Activated CD4-positive, alpha-beta T cell treated with anti-CD3 and anti-CD28 coated beads, Interleukin-2, amount 50 U/mL, for 16 hours (primary cell): ENCODE results near the gene GSX2.
"Not testable (repeated sequence)": the region's sequence is repeated elsewhere in the genome, so short reads cannot be mapped to it uniquely, and the experiment has no call there.

Experiments
- DNase-seq: peaks from one replicate; pipeline ENCODE4 v3.0.0-alpha.2; 2020

The GSX2 gene

DNA sequence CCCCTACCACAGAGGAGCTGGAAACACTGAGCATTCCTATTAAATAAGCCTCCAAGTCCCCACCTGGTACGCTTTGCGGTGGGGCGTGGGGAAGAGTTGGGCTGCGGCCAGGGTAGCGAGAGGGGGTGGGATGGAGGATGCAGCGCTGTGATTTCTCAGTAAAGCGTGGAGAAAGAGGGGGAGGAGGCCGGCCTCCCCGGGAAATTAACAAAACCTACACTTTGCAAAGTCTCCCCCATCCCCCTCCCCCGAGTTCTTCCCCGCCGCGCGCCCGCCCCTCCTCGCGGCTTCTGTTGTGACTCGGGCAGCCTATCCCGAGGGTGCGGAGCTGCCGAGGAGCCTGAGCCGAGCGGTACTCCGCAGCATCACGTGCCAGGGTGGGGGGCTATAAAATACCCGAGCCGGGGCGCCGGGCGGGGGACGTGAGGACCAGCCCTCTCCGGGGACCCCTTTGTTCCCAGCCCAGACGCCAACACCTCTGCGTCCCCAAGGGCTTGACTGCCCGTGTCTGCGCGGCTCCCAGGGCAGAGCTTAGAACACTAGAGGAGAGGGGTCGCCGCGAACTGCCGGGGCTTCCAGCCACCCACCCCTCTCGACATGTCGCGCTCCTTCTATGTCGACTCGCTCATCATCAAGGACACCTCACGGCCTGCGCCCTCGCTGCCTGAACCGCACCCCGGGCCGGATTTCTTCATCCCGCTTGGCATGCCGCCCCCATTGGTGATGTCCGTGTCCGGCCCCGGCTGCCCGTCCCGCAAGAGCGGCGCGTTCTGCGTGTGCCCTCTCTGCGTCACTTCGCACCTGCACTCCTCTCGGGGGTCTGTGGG is at the start of gene GSX2:
Gene GSX2, plus strand, starts transcription at position 416 of the 827 bp plus-strand sequence. Its CDS starts 182 bp downstream, at position 598.
- DNase-seq, result no peak

DNA sequence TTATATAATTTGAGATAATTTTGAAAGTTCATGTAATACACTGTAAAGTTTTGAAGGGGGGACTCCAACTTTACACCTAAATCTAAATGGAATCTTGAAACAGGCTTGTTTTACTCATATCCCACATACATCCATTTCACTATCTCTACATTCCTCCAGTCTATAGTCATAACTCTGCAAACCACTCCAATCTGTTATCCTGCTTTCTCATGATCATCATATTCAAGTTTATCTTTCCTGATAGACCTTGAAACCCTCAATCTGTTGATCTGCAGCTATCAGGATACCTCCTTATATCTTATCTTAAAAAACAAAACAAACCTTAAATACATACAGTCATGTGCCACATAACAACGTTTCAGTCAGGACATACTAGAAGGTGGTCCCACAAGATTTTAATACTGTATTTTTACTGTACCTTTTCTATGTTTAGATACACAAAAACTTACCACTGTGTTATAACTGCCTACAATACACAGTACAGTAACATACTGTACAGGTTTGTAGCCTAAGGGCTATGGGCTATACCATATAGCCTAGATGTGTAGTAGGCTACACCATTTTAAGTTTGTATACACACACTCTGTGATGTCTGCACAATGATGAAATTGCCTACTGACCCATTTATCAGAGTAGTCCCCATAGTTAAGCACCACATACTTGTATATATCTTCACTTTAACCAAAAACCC is 49.6 kb upstream of the GSX2 start:
- no peak for DNase-seq

DNA sequence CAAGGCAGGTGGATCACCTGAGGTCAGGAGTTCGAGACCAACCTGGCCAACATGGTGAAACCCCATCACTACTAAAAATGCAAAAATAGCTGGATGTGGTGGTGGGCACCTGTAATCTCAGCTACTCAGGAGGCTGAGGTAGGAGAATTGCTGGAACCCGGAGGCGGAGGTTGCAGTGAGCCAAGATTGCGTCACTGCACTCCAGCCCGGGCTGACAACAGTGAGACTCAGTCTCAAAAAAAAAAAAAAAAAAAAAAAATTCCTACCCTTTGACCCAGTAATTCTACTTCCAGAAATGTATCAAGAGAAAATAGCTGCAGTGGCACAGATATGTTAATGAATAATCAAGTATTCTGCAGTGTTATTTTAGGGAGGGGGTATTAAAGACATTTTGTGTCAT is 46.6 kb upstream of the GSX2 start:
- DNase-seq, result not testable (repeated sequence)

DNA sequence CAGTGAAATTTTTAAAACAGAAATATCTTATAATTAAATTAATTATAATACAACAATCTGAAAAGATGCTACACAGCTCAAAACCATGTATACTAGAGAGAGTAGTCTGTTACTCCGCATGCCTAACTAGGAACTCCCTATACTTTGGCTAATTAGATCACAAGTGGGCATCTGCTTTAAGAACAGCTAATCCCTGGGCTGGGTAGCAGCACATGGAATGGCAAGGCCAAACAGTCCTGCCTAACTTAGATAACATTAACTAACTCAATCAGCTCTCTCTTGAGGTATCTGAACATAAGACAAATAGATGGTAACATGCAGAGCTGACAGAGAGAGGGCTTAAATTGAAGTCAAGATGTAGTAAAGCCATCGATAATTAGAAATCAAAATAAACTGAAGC is 45.5 kb upstream of the GSX2 start:
- no peak for DNase-seq

DNA sequence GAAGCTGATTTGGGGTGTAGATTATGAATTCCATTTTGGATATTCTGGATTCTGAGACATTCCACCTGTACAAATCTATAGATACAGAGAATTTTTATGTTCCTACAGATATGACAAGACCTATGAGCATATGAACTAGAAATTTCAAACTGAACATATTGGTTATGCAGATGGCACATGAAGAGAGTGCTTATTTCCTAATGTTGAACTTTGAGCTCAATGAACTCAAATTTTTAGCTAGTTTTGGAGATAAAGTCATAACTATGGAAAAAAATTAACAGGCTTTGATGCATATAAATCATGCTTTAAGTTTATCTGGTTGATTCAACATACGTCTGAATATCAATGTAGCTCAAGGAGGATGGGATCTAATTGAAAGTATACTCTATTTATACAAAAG is 44.5 kb upstream of the GSX2 start:
- no peak for DNase-seq

DNA sequence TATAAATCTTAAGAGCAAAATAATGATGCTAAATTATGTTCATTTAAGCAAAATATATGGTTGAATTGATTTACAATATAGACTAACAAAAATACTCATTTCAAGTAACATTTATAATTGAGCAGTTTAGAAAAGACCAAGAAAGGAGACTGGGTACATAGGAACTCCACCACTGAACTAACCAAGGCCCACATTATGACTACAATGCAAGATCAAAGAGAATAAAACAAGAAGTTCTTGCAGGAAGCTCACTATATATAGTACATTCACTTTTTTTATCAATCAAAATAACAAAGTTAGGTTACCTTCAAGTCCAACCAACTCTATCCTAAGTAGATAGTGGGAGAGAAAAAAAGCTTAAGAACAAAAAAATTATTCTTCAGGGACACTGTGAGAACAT is 43.6 kb upstream of the GSX2 start:
- DNase-seq, result no peak

DNA sequence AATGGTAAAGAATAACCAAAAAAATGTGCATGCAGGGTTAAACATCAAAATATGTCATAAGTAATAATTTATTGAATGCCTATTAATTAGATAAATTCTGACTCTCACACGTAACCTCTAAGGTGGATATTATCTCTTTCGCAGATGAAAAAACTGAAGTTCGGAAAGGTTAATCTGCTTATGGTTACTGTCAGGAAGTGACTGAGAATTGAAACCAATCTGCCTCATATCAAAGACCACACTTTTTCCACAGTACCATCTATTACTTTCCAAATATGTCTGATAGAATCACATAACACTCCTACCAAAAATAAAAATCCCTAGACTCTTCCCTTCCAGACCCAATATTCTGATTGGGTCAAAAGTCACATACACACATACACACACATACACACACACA is 41.8 kb upstream of the GSX2 start:
- DNase-seq, result peak; percentile 52

DNA sequence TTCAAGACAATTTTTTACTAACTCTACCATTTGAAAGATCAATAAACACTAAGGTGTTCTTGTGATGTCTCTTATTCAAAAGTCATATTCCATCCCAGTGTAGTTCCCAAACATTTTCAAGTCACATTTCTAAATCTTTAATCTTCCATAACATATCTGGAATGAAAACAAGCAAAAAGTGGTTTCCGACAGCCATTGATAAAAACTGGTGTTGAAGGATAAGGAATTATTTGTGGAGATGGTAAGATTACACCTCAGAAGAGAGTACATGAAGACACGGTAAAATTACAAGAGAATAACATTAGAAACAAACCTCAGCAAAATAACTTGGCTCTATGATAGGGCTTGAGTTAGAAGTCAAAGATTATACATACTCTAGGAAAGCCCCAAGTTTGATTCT is 39.8 kb upstream of the GSX2 start:
- peak; percentile 7 for DNase-seq

DNA sequence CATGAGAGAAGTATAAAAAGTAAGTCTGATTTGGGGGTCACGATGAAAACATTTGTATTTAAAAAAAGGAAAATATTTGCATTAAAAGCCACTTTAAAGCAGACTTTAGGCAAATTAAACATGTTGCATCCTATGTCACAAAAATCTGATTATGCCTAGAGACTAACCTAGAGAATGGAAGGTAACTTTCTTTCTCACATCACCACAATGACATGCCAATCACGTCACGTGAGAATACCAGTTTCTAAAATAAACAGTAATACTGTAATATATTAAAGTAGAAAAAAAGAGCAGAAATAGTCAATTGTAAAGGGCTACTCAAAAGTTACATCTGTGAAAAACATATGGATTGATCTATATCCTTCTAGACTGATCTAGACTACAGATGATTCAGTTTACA is 38.9 kb upstream of the GSX2 start:
- no peak for DNase-seq

DNA sequence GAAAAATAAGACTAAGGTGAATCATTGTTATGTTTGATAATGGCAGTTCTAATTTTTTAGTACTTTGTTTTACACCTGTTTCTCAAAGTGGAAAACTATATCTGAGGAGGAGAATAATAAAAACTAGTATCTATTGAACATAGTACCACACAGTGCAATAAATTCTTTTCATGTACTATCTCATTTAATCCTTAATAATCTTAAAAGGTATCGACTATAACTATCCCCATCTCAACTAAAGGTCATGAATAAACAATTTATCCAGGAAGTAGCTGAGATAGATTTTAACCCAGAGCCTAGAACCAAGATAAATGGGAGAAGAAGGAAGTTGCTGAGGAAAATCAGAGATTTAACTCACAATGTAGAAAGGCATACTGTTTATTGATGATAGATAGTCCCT is 38.1 kb upstream of the GSX2 start:
- DNase-seq, result no peak

DNA sequence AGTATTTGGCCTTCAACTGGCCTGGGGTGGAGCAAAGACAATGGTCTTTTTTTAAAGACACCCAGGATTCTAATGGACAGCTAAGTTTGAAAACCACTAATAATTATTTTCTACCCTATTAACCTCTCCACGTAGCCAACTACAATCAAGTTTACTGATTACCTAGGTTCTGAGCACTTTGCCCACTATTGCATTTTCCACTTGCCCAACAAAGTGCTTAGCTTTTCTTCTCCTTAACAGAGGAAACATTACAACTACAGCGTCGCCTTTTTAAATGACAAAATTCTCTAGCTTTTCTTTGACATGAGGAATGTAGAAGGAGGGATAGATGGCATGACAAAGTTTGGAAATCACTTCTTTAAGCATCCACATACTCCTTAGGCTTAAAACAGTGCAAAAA is 37.6 kb upstream of the GSX2 start:
- DNase-seq, result no peak

DNA sequence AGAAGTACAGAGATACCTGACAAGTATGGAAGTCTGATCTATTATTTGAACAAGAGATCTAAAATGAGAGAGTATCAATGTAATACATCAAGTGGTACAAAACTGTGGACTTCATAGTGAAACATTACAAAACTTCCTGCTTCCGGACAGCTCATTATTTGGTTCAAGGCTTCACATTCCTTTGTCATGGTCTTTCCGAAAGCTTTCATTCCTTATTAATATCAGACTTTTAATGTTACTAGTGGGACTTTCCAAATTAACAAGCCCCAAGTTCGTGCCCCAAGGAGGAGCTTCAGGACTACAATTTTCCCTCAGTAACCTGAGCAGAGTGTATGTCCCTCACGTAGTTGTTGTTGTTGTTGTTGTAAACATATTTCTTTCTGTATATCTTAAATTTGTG is 36.7 kb upstream of the GSX2 start:
- DNase-seq, result peak; percentile 66

DNA sequence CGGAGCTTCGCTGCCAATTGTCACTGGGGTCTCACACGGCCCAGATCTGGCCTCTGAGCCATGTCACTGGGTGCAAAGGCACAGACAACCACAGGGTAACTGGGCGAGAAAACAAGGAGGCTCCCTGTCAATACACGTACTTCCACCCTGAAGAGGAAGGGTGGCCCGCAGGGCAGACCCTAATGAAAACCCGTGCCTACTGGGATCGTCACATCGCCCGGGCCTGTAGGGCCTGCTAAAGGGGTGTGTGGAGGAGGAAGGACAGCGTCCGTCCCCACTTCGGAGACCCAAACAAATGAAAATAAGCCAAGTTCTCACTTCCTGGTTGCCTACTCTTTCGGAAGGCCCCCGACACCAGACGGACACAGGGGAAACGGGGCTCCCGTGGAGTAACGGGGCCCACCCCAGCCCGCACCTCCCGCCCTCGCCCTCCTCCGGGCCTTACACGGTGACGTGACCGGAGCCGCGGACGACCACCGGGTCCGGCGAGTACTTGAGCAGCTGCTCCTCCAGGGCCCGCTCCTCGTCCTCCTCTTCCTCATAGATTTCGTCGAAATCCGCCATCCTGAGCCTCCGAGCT is 36.1 kb upstream of the GSX2 start:
- peak; percentile 10 for DNase-seq

DNA sequence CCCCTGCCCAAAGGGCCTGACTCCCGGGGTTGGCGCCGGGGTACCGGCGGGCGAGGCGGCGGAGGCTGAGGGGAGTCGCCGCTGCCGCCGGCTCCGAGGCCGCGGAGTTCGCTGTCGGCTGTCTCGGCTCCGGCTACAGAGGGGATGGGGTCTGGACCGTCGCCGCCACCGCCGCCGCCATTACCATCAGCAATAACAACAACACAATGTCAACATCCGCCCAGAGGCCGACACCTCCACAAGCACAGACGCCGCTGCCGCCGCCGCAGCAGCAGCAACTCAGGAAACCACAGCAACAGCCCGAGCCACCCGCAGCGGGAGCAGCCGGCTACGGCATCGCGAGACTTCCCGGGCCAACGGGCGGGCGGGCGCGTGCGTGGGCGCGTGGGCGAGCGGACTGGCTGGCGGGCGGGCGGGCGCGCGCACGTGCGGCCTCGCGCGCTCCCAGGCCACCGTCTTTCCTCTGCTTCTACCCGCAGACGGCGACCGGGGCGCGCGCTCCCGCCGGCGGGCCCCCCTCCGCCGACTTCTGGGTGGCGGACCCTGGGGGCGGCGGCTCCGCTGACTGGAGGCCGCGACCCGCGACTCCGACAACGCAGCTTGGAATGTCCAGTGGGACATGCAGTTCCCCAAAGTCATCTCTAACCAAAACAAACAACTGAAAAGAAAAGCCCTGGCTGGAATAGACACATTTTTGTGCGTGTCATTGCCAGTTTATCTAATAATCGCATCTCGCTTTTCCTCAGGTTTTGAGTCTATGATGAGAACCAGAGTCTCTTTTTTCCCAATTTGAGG is 35.4 kb upstream of the GSX2 start, which contains the start of gene CHIC2:
Gene CHIC2, minus strand, starts transcription at position 289 of the 795 bp plus-strand sequence. CDS start 305 bp downstream, outside the sequence.
- DNase-seq, result peak; percentile 97

DNA sequence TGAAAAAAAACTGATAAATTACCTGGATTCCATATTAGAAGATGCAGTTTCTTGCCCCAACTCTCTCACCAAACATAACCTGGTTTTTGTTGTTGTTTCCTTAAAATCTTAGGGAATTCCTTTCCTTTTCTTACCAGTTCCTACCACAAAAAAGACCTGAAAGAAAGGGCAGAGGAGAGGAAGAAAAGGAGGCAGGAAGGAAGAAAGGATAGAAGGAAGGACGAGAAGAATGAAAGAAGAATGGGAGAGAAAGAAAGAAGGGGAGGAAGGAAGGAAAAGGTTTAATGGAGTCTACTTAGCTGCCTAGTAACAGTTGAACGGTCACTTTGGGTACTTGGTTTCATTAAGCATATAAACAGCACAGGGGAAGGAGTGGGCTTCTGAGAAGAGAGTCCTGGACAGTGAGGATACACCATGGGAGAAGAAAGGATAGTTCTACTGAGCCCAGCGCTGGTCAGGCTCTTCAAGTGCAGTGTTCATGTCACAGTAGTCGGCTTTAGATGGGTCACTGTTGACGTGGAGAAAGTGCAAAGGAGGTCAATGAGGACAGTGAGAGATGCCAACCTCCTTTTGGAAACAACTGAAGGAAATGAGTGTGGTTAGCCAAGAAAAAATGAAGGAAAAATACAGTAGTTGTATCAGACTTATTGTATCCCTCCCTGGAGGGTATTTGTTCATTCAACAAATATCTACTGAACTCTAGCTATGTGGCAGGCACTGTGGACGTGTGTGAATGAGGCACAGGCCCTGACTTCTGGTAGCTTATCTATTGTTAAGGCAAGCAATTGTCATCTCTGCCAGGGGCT is 34.5 kb upstream of the GSX2 start:
- DNase-seq, result no peak

DNA sequence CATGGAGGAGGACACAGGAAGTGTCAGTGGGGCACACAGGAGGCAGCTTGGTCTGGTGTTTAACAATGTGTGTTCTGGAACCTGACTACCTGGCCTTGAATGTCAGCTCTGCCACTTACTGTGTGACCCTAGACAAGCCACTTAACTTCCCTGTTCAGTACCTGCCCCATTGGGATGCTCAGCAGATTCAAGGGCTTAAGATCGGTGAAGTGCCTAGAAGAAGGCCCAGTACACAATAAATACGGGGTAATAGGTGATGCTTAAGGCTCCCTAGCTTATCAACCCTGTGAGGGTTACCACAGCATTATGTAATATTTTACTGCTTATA is 33.9 kb upstream of the GSX2 start:
- no peak for DNase-seq

DNA sequence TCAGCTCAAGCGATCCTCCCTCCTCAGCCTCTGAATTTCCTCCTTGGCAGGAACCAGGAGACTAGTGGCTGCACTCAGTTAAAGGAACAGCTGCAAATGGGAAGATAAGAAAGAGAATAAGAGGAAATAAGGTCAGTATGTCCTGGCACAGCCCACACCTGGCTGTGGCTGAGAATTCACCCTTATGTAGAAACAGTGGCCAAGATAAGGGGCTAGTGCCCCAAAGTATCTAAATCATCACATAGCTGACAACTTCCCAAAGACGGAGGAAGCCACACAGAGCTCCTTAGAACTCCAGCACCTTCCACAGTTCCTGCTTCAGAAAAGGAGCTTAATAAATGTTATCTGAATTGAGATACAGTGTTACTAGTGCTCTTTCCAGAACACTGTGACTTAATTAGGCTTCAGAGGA is 33.2 kb upstream of the GSX2 start:
- DNase-seq, result no peak

DNA sequence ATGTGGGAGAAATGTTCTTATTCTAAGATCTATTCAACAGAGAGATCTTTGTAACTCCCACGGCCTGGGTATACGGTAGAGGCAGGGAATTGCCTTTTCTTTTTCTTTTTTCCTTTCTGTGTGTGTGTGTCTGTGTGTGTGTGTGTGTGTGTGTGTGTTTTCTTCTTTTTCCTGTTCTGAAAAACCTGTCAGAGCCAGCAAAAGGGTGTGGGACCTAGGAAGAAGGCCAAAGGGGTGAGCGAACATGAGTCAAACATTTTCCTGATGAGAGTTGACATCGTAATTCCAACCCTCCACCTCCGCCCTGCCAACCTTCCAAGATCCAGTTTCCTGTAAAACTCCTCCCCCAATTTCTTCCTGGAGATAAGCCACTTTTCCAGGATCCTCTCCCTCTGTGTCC is 32.8 kb upstream of the GSX2 start:
- no peak for DNase-seq

DNA sequence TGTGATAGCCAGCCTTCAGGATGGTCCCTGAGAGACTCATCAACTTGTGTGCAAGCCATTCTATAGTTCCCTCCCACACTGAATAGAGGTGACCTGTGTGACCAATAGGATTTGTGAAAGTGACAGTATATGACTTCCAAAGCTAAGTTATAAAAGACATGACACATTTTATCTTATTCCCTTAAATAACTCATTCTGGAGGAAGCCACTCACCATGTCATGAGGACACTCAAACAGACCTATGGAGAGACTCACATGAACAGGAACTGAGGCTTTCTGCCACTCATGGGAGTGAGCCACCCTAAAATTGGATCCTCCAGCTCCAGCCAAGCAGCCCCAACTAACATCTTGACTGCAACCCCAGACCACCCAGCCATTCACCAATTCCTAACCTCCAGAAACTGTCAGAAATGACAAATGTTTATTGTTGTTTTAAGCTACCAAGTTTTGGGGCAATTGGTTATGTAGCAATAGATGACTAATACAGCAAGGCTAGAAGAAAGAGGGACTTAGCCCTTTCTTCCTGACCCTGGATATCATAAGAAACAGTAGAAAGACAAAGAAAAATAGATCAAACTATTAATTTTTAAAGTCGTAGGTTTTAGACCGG is 26.6 kb upstream of the GSX2 start:
- DNase-seq, result no peak

DNA sequence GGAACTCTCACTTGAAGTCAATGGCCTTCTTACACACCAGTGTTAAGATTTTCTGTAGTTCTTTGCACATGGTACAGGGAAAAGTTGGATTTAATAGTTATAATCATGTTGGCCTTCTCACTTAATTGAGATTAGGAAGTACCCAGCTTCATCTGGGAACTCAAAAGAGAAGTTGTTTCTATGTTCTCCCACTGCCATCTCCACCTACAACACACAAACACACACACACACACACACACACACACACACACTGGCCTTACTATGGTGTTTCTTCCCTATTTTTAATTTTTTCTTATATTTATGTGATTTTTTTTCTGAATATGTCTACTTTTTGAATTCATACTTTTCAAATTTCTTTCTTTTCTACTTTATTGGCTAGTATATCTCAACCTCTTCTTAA is 25.6 kb upstream of the GSX2 start:
- DNase-seq, result no peak

DNA sequence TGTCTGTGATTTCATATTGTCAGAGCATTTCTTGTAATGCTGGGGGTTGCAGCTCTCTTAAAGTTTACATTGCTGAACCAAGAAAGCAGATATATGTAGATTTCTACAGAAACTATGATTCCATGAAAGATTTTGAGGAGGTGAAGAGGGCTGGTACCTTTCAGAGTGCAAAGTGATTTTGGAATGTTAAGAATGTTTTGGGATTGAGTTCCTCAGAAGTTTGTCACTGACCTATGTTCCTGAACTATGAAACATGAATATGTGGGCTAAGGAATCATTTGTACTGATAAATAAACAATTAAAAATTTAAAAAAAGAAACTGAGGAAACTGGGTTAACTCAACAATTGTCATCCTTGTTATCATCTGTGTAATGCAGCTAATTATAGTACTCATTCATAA is 23.3 kb upstream of the GSX2 start:
- no peak for DNase-seq

DNA sequence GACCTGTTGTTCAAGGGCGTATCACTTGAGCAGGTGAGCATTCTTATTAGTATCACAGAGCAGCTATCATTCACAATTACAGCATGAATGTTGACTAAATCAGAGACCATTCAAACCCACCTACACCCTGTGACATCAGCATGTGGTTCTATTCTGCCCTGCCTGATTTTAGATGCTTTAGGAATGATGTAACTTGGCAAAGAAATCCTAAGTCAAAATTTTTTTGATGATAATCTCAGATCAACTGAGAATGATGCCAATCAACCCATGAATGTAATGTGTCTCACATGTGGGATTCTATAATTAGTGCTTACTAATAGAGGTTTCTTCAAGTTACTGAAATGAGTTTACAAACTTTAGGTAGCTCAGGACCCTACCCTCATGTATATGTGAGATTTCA is 22.2 kb upstream of the GSX2 start:
- no peak for DNase-seq
